ENCODE measurements around the gene ILKAP.

The ILKAP gene

GRCh38 chr2:238137885-238138284 lies 65.6 kb downstream of the ILKAP start:
- no peak for DNase-seq (ENCODE audit: low read depth in 2 of 2)

GRCh38 chr2:238136820-238137537 lies 66.5 kb downstream of the ILKAP start:
- no peak for DNase-seq (ENCODE audit: low read depth in 2 of 2)

- DNase-seq (ENCODE audit: low read depth in 2 of 2): no peak
Observed at GRCh38 chr2:238135601-238136150, 67.8 kb downstream of the ILKAP start.

GRCh38 chr2:238134393-238134785 lies 69.1 kb downstream of the ILKAP start:
- no peak for DNase-seq (ENCODE audit: low read depth in 2 of 2)

GRCh38 chr2:238133499-238134392 lies 69.7 kb downstream of the ILKAP start:
- no peak for DNase-seq (ENCODE audit: low read depth in 2 of 2)

GRCh38 chr2:238132463-238133450 lies 70.7 kb downstream of the ILKAP start:
- DNase-seq (ENCODE audit: low read depth in 2 of 2): no peak

- DNase-seq (ENCODE audit: low read depth in 2 of 2): no peak
Observed at GRCh38 chr2:238131761-238132462, 71.6 kb downstream of the ILKAP start.

GRCh38 chr2:238130696-238131628 lies 72.5 kb downstream of the ILKAP start:
- no peak for DNase-seq (ENCODE audit: low read depth in 2 of 2)

GRCh38 chr2:238130111-238130695 lies 73.3 kb downstream of the ILKAP start:
- no peak for DNase-seq (ENCODE audit: low read depth in 2 of 2)

- no peak for DNase-seq (ENCODE audit: low read depth in 2 of 2)
Observed at GRCh38 chr2:238129166-238130010, 74.1 kb downstream of the ILKAP start.

- DNase-seq (ENCODE audit: low read depth in 2 of 2): no peak
Observed at GRCh38 chr2:238128534-238129001, 74.9 kb downstream of the ILKAP start.

GRCh38 chr2:238128061-238128440 lies 75.4 kb downstream of the ILKAP start:
- DNase-seq (ENCODE audit: low read depth in 2 of 2): no peak

- DNase-seq (ENCODE audit: low read depth in 2 of 2): no peak
Observed at GRCh38 chr2:238127165-238128060, 76.1 kb downstream of the ILKAP start.

GRCh38 chr2:238126775-238127164 lies 76.7 kb downstream of the ILKAP start:
- no peak for DNase-seq (ENCODE audit: low read depth in 2 of 2)

- no peak for DNase-seq (ENCODE audit: low read depth in 2 of 2)
Observed at GRCh38 chr2:238126338-238126737, 77.2 kb downstream of the ILKAP start.

GRCh38 chr2:238125127-238125885 lies 78.2 kb downstream of the ILKAP start:
- no peak for DNase-seq (ENCODE audit: low read depth in 2 of 2)

All from stimulated activated CD4-positive, alpha-beta T cell treated with anti-CD3 and anti-CD28 coated beads, Interleukin-15, amount 100 ng/mL, for 48 hours (primary cell).